SH-SY5Y (cell line): ENCODE measurements around the gene MCU.

Experiments used
- GATA2 ChIP-seq: IDR thresholded peaks from 2 replicates; pipeline ENCODE4 v1.6.1; 2011; ENCODE audit warnings: mild to moderate bottlenecking, low read depth, low read length
- GATA3 ChIP-seq: IDR thresholded peaks from 2 replicates; pipeline ENCODE4 v1.6.1; 2011; ENCODE audit warnings: low read depth, mild to moderate bottlenecking, low read length, moderate library complexity

DNA sequence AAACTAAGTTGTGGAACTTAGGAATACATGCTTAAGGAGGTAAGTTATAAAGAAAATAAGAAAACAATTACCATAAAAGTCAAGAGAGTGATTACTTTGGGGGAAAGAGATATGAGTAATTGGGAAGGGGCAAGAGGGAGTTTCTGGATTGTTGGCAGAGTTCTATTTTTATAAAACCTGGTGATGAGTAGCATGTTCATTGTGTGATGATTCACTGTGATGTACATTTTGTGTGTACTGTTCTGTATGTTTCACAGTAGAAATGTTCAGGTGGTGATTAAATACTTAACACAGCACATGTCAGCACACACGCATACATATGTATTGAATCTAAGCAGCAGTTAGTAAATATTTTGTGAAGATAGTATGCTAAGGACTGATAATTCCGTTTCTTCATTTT is 191.9 kb downstream of the MCU start:
- no peak for TF ChIP-seq GATA3
- no peak for TF ChIP-seq GATA2
